Measurements from ENCODE around the gene SYNGR1. TPM values are rescaled to one million over a fixed set of nuclear protein-coding genes. Genes with fewer than 3 reads are reported as not detected.

Gene SYNGR1
- total and polyA plus RNA-seq, 2 experiments from 2014 or later = 30.9 to 37.0 TPM

- no peaks in the 10 kb centered on the region for H3K36me3 Mint-ChIP-seq (ENCODE audit: low read depth)
- peaks cover 22% of the 10 kb centered on the region for H3K4me1 Mint-ChIP-seq
- 0 out of 2 replicates have a peak, but pooled peaks cover 2% of the 10 kb centered on the region for H3F3A ChIP-seq (replicated peaks; ENCODE audit: low read depth)
- H2AFZ ChIP-seq = no peak overlapping the region
- H4K20me1 ChIP-seq (replicated peaks; ENCODE audit: insufficient read depth) = no peaks in the 10 kb centered on the region
- ATAC-seq (no peak), DNase-seq (ENCODE audit: low spot score) (no peak)
- no peak overlapping the region for H3K27ac Mint-ChIP-seq
- no peaks in the 10 kb centered on the region for H3K9me3 Mint-ChIP-seq
- peaks cover 17% of the 10 kb centered on the region for H3K4me1 ChIP-seq (ENCODE audit: insufficient read depth)
- H3K4me3 Mint-ChIP-seq = no peak overlapping the region
- H3K4me2 ChIP-seq = no peak overlapping the region
- H3K4me3 ChIP-seq = no peak overlapping the region
- no peaks in the 10 kb centered on the region for H3K27me3 ChIP-seq (ENCODE audit: insufficient read depth)
- H3K27me3 Mint-ChIP-seq (ENCODE audit: insufficient read depth, low read depth, poor library complexity) = peaks cover 15% of the 10 kb centered on the region
- no peaks in the 10 kb centered on the region for H3K79me2 ChIP-seq (replicated peaks; ENCODE audit: insufficient read depth)
- H3K9me2 ChIP-seq (ENCODE audit: insufficient read depth) = no peaks in the 10 kb centered on the region
- H3K36me3 ChIP-seq (ENCODE audit: insufficient read depth) = no peaks in the 10 kb centered on the region
- no peak overlapping the region for H3K27ac ChIP-seq (ENCODE audit: low read depth)
- no peak for TF ChIP-seq JUNB (IDR thresholded peaks at IDR 0.05; ENCODE audit: unreplicated experiment)
- TF ChIP-seq ZNF331 (CRISPR knock-in tag; IDR thresholded peaks at IDR 0.05; ENCODE audit: low read depth) = no peak
- no peak for TF ChIP-seq ZNF462 (CRISPR knock-in tag; IDR thresholded peaks at IDR 0.05)
- TF ChIP-seq ETS1 (IDR thresholded peaks at IDR 0.05) = no peak
- no peak for TF ChIP-seq EZH2phosphoT487 (IDR thresholded peaks at IDR 0.05; ENCODE audit: unreplicated experiment)
- TF ChIP-seq REST (IDR thresholded peaks at IDR 0.05; ENCODE audit: unreplicated experiment) = no peak
- TF ChIP-seq ZNF114 (CRISPR knock-in tag; IDR thresholded peaks at IDR 0.05) = no peak
- TF ChIP-seq NANOG (IDR thresholded peaks at IDR 0.05; ENCODE audit: borderline replicate concordance) = no peak
These were observed 4.6 kb upstream of the SYNGR1 start for GRCh38 chr22:39345231-39345630.
